ENCODE data around the gene FBXO42.
"Not testable (repeated sequence)": the region's sequence is repeated elsewhere in the genome, so short reads cannot be mapped to it uniquely, and the experiment has no call there.

- not testable (repeated sequence) for TF ChIP-seq CTCF (IDR thresholded peaks at IDR 0.05; ENCODE audit: low read depth, low read length, missing input control); TAF1 (conservative IDR thresholded peaks at IDR 0.05); EGR1 (IDR thresholded peaks at IDR 0.05; ENCODE audit: low read depth in 2 of 2); YY1 (IDR thresholded peaks at IDR 0.05); RAD21 (IDR thresholded peaks at IDR 0.05); ZBTB33 (IDR thresholded peaks at IDR 0.05)
Measured at GRCh38 chr1:16215240-16215639, 137.0 kb downstream of the FBXO42 start.
